Panc1 (cell line): ENCODE results near the gene RNF214.

Source experiments
- POLR2AphosphoS5 ChIP-seq: IDR thresholded peaks from 2 replicates; pipeline ENCODE4 v1.6.1; 2012; ENCODE audit warnings: mild to moderate bottlenecking, low read depth, low read length, moderate library complexity
- REST ChIP-seq, 2 experiments: IDR thresholded peaks; 2 replicates each; pipeline ENCODE4 v1.6.1; 2011 to 2012; ENCODE audit warnings: low read depth in 2 of 2, control low read depth in 1 of 2, low read length in 1 of 2, mild to moderate bottlenecking in 1 of 2, moderate library complexity in 1 of 2; ENCODE audit not compliant: insufficient read depth in 1 of 2
- SIN3A ChIP-seq: IDR thresholded peaks from 2 replicates; pipeline ENCODE4 v1.6.1; 2012; ENCODE audit warnings: low read depth, mild to moderate bottlenecking, low read length, moderate library complexity, borderline replicate concordance; ENCODE audit not compliant: insufficient read depth
- TCF7L2 ChIP-seq: IDR thresholded peaks from 2 replicates; pipeline ENCODE4 v1.6.1; 2011; ENCODE audit warnings: mild to moderate bottlenecking, low read depth, low read length, inconsistent platforms
- TF ChIP-seq, protein P1 (sequence below): fragments of 450-650 bp; IDR thresholded peaks from 2 replicates; pipeline ENCODE4 v1.5.1; 2017; ENCODE audit warnings: mild to moderate bottlenecking

DNA sequence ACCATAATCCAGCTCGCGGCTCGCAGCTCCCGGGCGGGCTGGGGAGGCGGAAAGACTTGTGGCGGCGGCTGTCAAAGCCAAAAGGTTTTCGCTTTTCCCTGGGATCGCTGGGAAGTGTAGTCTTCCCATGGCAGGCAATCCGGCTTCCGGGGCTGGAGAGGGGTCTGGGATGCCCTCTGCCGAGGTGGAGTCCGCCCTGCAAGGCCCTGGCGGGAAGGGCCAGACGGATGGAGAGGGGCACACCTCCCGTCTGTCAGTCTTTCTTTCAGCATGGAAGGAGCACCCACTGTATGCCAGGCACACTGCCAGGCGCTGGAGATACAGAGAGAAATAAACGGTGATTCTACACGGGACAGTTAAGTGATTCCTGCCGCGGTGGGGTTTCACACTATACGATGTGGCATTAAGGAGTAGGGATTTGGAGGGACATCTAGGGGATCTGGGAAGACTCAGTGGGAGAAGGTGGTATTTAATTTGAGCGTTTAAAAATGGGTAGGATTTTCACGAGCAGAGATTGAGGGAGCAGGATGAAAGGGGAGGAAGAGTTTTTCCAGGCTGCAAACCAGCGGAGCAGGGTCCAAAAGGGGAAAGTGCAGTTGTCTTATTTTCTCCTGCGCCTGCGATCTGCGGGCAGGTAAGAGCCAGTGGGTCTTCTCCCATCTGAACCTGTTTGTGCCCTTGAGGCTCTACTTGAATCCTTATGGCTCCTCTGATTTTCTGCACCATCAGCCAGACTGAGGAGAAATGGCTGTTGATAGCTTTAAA is 83.9 kb downstream of the RNF214 start, which contains the start of gene BACE1:
- TF ChIP-seq, protein P1, sequence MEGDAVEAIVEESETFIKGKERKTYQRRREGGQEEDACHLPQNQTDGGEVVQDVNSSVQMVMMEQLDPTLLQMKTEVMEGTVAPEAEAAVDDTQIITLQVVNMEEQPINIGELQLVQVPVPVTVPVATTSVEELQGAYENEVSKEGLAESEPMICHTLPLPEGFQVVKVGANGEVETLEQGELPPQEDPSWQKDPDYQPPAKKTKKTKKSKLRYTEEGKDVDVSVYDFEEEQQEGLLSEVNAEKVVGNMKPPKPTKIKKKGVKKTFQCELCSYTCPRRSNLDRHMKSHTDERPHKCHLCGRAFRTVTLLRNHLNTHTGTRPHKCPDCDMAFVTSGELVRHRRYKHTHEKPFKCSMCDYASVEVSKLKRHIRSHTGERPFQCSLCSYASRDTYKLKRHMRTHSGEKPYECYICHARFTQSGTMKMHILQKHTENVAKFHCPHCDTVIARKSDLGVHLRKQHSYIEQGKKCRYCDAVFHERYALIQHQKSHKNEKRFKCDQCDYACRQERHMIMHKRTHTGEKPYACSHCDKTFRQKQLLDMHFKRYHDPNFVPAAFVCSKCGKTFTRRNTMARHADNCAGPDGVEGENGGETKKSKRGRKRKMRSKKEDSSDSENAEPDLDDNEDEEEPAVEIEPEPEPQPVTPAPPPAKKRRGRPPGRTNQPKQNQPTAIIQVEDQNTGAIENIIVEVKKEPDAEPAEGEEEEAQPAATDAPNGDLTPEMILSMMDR: no peak; the same call in 1 of the 2 replicates
- peak; percentile 92; the same call in 1 of the 2 replicates for TF ChIP-seq SIN3A
- no peak for TF ChIP-seq POLR2AphosphoS5
- TF ChIP-seq TCF7L2: peak; percentile 94
- no peak for TF ChIP-seq REST (IDR thresholded peaks at IDR 0.05; ENCODE audit: insufficient read depth in 1 of 2, low read depth in 2 of 2, low read length in 1 of 2)
